Adrenal gland (tissue), 5 donors: ENCODE measurements around the gene GCG.

ENCODE experiments used
- CTCF ChIP-seq, 6 experiments: fragments of 450-650 bp in 4 of 6; fragments of 200-600 bp in 2 of 6; sonication (generic) in 1 of 6; IDR thresholded peaks; 1 replicate in 5 of 6; 2 replicates in 1 of 6; pipeline versions ENCODE4 v1.5.1 to v1.8.0; 2016 to 2021; ENCODE audit warnings: antibody characterized with exemption in 6 of 6, mild to moderate bottlenecking in 2 of 6, moderate library complexity in 1 of 6
- POLR2A ChIP-seq, 2 donors: fragments of 450-650 bp; IDR thresholded peaks; one replicate each; pipeline ENCODE4 v1.6.1; 2017; ENCODE audit warnings: antibody characterized with exemption in 2 of 2, mild to moderate bottlenecking in 2 of 2, moderate library complexity in 1 of 2
- donor health status: DM: no; HTN: no; CAD: no.

- TF ChIP-seq POLR2A (IDR thresholded peaks at IDR 0.05), result no peak
- TF ChIP-seq CTCF (IDR thresholded peaks at IDR 0.05), result no peak
Measured at GRCh38 chr2:162155093-162155492, 3.0 kb upstream of the GCG start.
